22Rv1 (cell line): ENCODE data around the gene STRN4.

Source experiments
- H3K27ac ChIP-seq: fragments of 450-650 bp; 2 replicates; pipeline ENCODE4 v1.5.1; 2017
- ZFX ChIP-seq: fragments of 450-650 bp; IDR thresholded peaks from 2 replicates; pipeline ENCODE4 v1.6.1; 2017; ENCODE audit warnings: antibody characterized with exemption, borderline replicate concordance
- TF ChIP-seq, protein P1 (sequence below): fragments of 450-650 bp; IDR thresholded peaks from 2 replicates; pipeline ENCODE4 v1.5.1; 2017; ENCODE audit warnings: mild to moderate bottlenecking

Gene STRN4

DNA sequence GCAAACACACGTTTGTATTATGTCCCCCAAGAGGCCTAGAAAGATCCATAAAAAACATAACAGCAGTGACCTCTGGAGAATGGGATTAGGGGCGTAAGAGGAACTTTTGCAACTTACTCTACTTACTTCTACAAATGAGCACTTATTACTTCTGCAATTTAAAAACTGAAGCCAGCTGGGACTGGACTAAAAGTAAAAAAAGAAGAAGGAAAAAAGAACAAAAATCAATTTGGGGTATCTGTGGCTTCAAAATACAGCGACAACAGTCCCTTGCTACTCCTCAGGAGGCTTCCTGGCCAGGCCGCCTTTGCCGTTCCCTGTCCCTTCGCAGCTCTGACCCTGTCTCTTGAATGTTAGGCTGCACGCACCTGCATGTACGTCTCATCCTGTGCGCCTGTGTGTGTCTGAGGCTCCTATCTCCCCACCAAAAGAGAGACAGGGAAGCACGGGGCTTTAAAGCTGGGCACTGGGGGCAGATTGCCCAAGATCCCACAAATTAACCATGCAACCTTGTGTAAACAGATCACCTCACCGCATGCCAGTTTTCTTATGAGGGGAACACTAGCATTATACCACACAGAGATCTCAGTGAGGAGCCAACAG is 12.5 kb downstream of the STRN4 start:
- no peak overlapping the region for H3K27ac ChIP-seq

DNA sequence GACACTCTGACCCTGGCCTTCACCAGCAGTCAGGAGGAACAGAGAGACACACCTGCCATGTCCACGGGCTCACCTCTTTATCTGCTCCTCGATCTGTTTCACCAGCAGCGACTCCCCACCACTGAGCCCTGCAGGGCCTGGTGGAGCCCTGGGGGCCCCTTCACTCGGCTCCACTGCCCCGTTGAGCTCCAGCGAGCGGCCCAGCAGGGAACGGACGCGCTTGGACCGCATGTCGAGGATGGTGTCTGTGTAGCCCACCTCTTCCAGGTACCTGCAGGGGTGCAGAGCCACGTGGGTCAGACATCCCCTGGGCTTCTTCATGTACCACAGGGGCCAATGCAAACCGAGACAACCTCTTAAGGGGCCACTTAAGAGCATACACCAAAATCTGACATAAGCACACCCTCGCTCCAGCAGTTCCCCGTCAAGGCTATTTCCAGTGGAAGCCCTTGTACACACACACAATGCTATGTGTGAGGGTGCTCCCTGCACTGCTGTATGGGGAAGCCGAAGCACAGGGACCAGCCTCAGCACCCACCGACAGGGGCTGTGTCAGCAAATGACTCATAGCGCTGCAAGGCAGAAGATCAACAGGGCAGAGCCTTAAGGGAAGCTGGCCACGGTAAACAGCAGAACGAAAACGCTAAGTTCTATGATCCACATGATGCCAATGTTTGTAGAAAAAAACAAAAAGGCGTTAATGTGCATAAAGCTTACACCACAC is 13.1 kb downstream of the STRN4 start:
- no peak overlapping the region for H3K27ac ChIP-seq

More for the DNA sequence above, 12.5 kb downstream of the STRN4 start:
- TF ChIP-seq, protein P1, sequence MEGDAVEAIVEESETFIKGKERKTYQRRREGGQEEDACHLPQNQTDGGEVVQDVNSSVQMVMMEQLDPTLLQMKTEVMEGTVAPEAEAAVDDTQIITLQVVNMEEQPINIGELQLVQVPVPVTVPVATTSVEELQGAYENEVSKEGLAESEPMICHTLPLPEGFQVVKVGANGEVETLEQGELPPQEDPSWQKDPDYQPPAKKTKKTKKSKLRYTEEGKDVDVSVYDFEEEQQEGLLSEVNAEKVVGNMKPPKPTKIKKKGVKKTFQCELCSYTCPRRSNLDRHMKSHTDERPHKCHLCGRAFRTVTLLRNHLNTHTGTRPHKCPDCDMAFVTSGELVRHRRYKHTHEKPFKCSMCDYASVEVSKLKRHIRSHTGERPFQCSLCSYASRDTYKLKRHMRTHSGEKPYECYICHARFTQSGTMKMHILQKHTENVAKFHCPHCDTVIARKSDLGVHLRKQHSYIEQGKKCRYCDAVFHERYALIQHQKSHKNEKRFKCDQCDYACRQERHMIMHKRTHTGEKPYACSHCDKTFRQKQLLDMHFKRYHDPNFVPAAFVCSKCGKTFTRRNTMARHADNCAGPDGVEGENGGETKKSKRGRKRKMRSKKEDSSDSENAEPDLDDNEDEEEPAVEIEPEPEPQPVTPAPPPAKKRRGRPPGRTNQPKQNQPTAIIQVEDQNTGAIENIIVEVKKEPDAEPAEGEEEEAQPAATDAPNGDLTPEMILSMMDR: no peak
- no peak for TF ChIP-seq ZFX

DNA sequence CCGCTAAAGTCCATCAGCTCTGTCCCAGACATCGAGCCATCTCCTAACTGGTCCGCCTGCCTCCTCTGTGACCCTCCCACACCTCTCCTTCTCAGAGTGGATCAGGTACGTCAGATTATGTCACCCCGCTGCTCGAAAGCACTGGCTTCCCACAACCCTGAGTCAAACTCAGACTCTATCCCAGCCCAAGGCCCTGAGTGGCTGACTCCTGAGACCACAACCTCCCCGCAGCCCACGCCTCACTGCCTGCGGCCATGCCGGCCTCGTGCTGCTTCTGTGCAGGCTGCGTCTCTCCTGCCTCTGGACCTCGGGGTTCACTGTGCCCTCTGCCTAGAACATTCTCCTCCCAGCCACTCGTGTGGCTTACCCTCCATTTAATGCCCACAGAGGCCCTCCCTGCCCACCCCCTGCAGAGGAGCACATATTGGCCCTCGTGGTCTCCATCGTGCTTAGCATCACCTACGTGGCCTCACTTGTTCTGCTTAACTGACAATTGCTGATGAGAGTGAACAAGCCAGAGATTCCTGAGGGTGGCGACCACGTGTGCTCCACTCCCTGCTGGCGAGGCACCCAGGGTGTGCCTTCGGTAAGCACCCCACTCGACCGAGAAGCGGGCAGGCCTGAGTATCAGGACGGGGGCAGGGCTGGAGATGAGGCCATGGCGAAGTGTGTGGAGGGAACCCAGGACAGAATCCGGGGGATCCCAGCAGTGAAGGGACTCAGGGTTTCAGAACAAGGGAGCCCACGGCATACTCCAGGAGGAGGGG is 13.9 kb downstream of the STRN4 start:
- TF ChIP-seq, protein P1: no peak
- no peak for TF ChIP-seq ZFX
- no peak overlapping the region for H3K27ac ChIP-seq

More for the DNA sequence above, 13.1 kb downstream of the STRN4 start:
- TF ChIP-seq, protein P1: no peak
- TF ChIP-seq ZFX: no peak

DNA sequence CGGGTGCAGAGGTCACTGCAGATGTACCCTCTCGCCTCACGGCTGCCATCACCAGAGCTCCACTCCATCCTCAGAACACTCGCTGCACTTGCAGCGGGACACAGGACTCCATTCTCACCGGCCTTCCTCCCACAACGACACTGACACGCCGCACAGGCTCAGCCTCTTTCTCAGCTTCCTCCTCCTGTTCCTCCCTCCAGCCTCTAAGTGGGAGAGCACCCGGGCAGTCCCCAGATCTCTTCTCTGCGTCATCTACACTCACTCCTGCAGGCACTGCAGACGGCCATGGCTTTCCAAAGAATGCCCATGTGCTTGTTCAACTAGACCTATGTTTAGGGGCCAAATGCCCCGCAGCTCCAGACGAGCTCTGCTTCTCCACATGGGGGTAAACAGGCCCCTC is 14.7 kb downstream of the STRN4 start:
- no peak for TF ChIP-seq ZFX
- TF ChIP-seq, protein P1: no peak
- H3K27ac ChIP-seq: no peak overlapping the region

DNA sequence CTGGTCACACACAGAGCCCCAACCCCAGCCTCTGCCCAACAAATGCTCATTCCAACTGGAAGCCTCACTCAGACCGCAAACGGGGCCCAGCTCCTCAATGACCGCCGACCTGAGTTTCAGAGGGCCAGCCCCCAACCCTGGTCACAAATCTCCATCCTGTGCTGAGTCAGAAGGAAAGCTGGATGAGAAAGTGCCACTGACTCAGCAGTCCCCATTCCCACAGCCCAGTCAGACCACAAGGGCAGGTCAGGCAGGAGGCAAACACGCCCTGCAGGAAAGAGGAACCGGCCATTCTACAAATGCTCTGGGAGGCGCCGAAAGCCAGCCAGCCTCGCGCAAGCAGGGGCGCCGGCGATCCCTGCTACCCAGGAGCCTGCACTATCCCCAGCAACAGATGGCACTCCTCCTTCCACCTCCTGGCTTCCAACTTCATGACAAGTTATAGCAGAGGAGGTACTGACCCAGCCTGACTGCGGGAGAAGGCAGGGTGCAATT is 15.2 kb downstream of the STRN4 start:
- H3K27ac ChIP-seq: no peak overlapping the region
- no peak for TF ChIP-seq ZFX
- TF ChIP-seq, protein P1: no peak

DNA sequence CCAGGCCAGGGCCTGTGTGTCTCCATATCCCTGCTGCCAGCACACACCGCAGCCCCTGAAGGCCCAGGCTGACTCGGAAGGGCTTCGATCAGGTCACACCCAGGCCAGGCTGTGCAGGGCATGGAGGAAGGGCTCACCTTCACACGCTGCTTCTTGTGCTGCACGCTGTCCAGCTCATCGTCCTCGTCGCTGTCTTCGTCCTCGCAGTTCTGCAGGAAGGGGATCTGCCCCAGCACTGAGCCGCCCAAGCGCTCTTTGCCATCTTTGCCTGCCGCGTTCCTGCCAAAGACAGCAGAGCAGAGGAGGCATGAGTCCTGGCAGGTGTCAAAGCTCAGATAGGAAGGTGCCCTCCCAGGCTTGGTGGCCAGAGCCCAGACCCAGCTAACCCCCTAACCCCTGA is 15.7 kb downstream of the STRN4 start:
- TF ChIP-seq ZFX: no peak
- TF ChIP-seq, protein P1: no peak
- no peak overlapping the region for H3K27ac ChIP-seq
